HepG2 (cell line): ENCODE measurements around the gene MRPL58. TPM values are rescaled to one million over a fixed set of nuclear protein-coding genes. Genes with fewer than 3 reads are reported as not detected.

Experiments
- ATAC-seq: fragments of 200-7000 bp; cut with Tn5 transposase; 3 replicates; pipeline ENCODE4 v1.9.1; 2020; ENCODE audit warnings: mild to moderate bottlenecking, moderate library complexity
- BruUV-seq: library from RNA; stranded (reverse); fragments of 400-500 nt; replicated peaks from 2 replicates; lab custom pipeline; 2021; lab: Mats Ljungman, UMichigan
- CTCF ChIA-PET: fragments of 300-600 bp; formaldehyde crosslinking; extraction: SDS; loops from one replicate; lab custom pipeline; 2021; ENCODE audit warnings: low total read pairs, inconsistent platforms, low intra/inter-chr PET ratio; lab: Yijun Ruan, JAX
- POLR2A ChIA-PET: fragments of 350-600 bp; sonication (Branson Sonifier 250); formaldehyde crosslinking; loops from one replicate; lab custom pipeline; 2020; ENCODE audit warnings: antibody characterized with exemption, inconsistent platforms; lab: Yijun Ruan, JAX
- DNase-seq: peaks from one replicate; pipeline ENCODE4 v3.0.0-alpha.2; 2015; ENCODE audit warnings: low spot score
- FAIRE-seq: peaks from 3 replicates; lab custom pipeline; 2011; peaks lifted over from hg19 to GRCh38; lab: Jason Lieb, UNC
- H2AFZ ChIP-seq: one replicate; pipeline ENCODE4 v1.6.1; 2011; ENCODE audit warnings: low read length, inconsistent platforms
- H3K27ac ChIP-seq: fragments of 300-600 bp; 3 replicates; pipeline ENCODE4 v1.8.0; 2011; ENCODE audit warnings: mixed run types, mild to moderate bottlenecking, mixed read lengths, low read length, inconsistent platforms; ENCODE audit not compliant: insufficient read depth; ENCODE audit errors: extremely low read length
- H3K27me3 ChIP-seq, 2 experiments: fragments of 200-600 bp in 1 of 2; 2 replicates in 1 of 2; 3 replicates in 1 of 2; pipeline versions ENCODE4 v1.6.0 to v1.8.0; 2011; ENCODE audit warnings: low read length in 2 of 2, mild to moderate bottlenecking in 2 of 2, moderate library complexity in 2 of 2, inconsistent platforms in 1 of 2; ENCODE audit not compliant: insufficient read depth in 2 of 2, control insufficient read depth in 1 of 2
- H3K36me3 ChIP-seq, 2 experiments: fragments of 200-600 bp in 1 of 2; replicated peaks in 1 of 2; 2 replicates in 1 of 2; 3 replicates in 1 of 2; pipeline versions ENCODE4 v1.5.1 to v1.8.0; 2011; ENCODE audit warnings: low read length in 2 of 2, inconsistent platforms in 1 of 2; ENCODE audit not compliant: insufficient read depth in 2 of 2, control insufficient read depth in 1 of 2
- H3K4me1 ChIP-seq: 2 replicates; pipeline ENCODE4 v1.5.1; 2012; ENCODE audit warnings: low read length, inconsistent platforms; ENCODE audit not compliant: insufficient read depth
- H3K4me2 ChIP-seq: 2 replicates; pipeline ENCODE4 v1.6.0; 2011; ENCODE audit warnings: low read depth, low read length, inconsistent platforms
- H3K4me3 ChIP-seq, 3 experiments: fragments of 200-600 bp in 1 of 3; sonication (generic), shearing (Covaris generic) in 1 of 3; replicated peaks in 1 of 3; 2 replicates each; pipeline ENCODE4 v1.5.1; 2011 to 2016; ENCODE audit warnings: low read length in 3 of 3, inconsistent platforms in 2 of 3, low read depth in 2 of 3, mild to moderate bottlenecking in 2 of 3, control low read depth in 1 of 3, mixed read lengths in 1 of 3; ENCODE audit not compliant: insufficient read depth in 1 of 3
- H3K79me2 ChIP-seq: one replicate; pipeline ENCODE4 v1.6.1; 2011; ENCODE audit warnings: low read length, inconsistent platforms; ENCODE audit not compliant: insufficient read depth
- H3K9ac ChIP-seq: 2 replicates; pipeline ENCODE4 v1.6.0; 2011; ENCODE audit warnings: mild to moderate bottlenecking, low read depth, low read length, inconsistent platforms; ENCODE audit not compliant: insufficient read depth
- H3K9me3 ChIP-seq: 2 replicates; pipeline ENCODE4 v1.5.1; 2012; ENCODE audit warnings: mild to moderate bottlenecking, low read length
- H4K20me1 ChIP-seq: 2 replicates; pipeline ENCODE4 v1.6.0; 2011; ENCODE audit warnings: inconsistent platforms, mild to moderate bottlenecking, low read length, moderate library complexity; ENCODE audit not compliant: insufficient read depth
- AKAP8 ChIP-seq: sonication (generic); formaldehyde crosslinking; IDR thresholded peaks from 2 replicates; pipeline ENCODE4 v1.5.1; 2020; ENCODE audit warnings: mild to moderate bottlenecking, missing genetic modification reagents
- BCL3 ChIP-seq: sonication (generic); formaldehyde crosslinking; IDR thresholded peaks from 2 replicates; pipeline ENCODE4 v1.5.1; 2020; ENCODE audit warnings: mild to moderate bottlenecking, missing genetic modification reagents, moderate library complexity
- DNMT3B ChIP-seq: conservative IDR thresholded peaks from 2 replicates; pipeline ENCODE4 v1.6.1; 2016; ENCODE audit warnings: missing biosample characterization, control low read depth
- HDAC6 ChIP-seq: fragments of 200-600 bp; sonication (generic); IDR thresholded peaks from 2 replicates; pipeline ENCODE4 v1.7.0; 2017; ENCODE audit warnings: mild to moderate bottlenecking, antibody characterized with exemption, low read length, low read depth
- ISX ChIP-seq: sonication (generic); formaldehyde crosslinking; conservative IDR thresholded peaks from 2 replicates; pipeline ENCODE4 v1.5.0; 2020; ENCODE audit warnings: missing genetic modification reagents
- KAT8 ChIP-seq: IDR thresholded peaks from 2 replicates; pipeline ENCODE4 v1.6.1; 2016; ENCODE audit warnings: missing genetic modification reagents, missing compliant biosample characterization
- KLF13 ChIP-seq: sonication (generic); formaldehyde crosslinking; IDR thresholded peaks from 2 replicates; pipeline ENCODE4 v1.4.0; 2020; ENCODE audit warnings: mild to moderate bottlenecking, missing genetic modification reagents
- MLLT10 ChIP-seq: sonication (generic); formaldehyde crosslinking; IDR thresholded peaks from 2 replicates; pipeline ENCODE4 v1.4.0; 2020; ENCODE audit warnings: missing genetic modification reagents
- PBX3 ChIP-seq: sonication (generic); formaldehyde crosslinking; IDR thresholded peaks from 2 replicates; pipeline ENCODE4 v1.8.1; 2023; ENCODE audit warnings: missing genetic modification reagents, inconsistent platforms, borderline replicate concordance
- POGK ChIP-seq: sonication (generic); formaldehyde crosslinking; conservative IDR thresholded peaks from 2 replicates; pipeline ENCODE4 v1.8.0; 2022; ENCODE audit warnings: mild to moderate bottlenecking, moderate library complexity, missing genetic modification reagents
- RBM39 ChIP-seq: fragments of 200-400 bp; formaldehyde crosslinking; IDR thresholded peaks from one replicate; pipeline ENCODE4 v1.6.1; 2018; ENCODE audit warnings: antibody characterized with exemption, mild to moderate bottlenecking, low read depth, low read length; ENCODE audit not compliant: poor library complexity, severe bottlenecking
- REST ChIP-seq, 2 experiments: IDR thresholded peaks; 2 replicates each; pipeline ENCODE4 v1.6.1; 2011 to 2012; ENCODE audit warnings: low read length in 2 of 2, borderline replicate concordance in 1 of 2, low read depth in 1 of 2, mild to moderate bottlenecking in 1 of 2, moderate library complexity in 1 of 2
- SALL1 ChIP-seq: sonication (generic); formaldehyde crosslinking; IDR thresholded peaks from 2 replicates; pipeline ENCODE4 v1.8.0; 2022; ENCODE audit warnings: mild to moderate bottlenecking, missing genetic modification reagents
- SMAD3 ChIP-seq: sonication (generic); formaldehyde crosslinking; IDR thresholded peaks from 2 replicates; pipeline ENCODE4 v1.4.0; 2020; ENCODE audit warnings: missing genetic modification reagents
- TBX2 ChIP-seq: sonication (generic); formaldehyde crosslinking; IDR thresholded peaks from 2 replicates; pipeline ENCODE4 v1.5.0; 2020; ENCODE audit warnings: missing genetic modification reagents, mild to moderate bottlenecking, borderline replicate concordance
- WGBS: methylation state at CpG from one replicate; pipeline ENCODE4 v1.1.6; 2017; ENCODE audit warnings: low lambda C conversion rate; 5-methylcytosine and 5-hydroxymethylcytosine counted together
- in situ Hi-C: cut with HindIII; loops from 2 replicates; pipeline ENCODE4 v1.10.0; 2017; ENCODE audit warnings: low pct_unique_long_range_greater_than_20kb; ENCODE audit not compliant: extremely low pct_ligation_motif_present
- intact Hi-C: fragments of 100-400 bp; cut with micrococcal nuclease; formaldehyde crosslinking; loops from one replicate; pipeline ENCODE4 v1.10.0; 2022; ENCODE audit not compliant: unreplicated experiment
- polyA plus RNA-seq, 8 experiments: library from polyadenylated mRNA; depleted of rRNA in 3 of 8; stranded (reverse) in 7 of 8; unstranded in 1 of 8; fragments of >200 nt; fragmentation: Illumina TruSeq in 4 of 8; extraction: Trizol in 4 of 8; gene quantifications; 2 replicates each; pipeline versions ENCODE4 v1.2.1 to v1.2.3, GENCODE V29; 2011 to 2016; ENCODE audit warnings: low read depth in 4 of 8, missing spikeins in 1 of 8, mixed read lengths in 1 of 8; ENCODE audit not compliant: insufficient read depth in 1 of 8
- total RNA-seq, 5 experiments: library from RNA; depleted of rRNA; stranded (reverse); fragments of >200 nt; fragmentation: Illumina TruSeq; extraction: Trizol; gene quantifications; 2 replicates each; pipeline ENCODE4 v1.2.3, GENCODE V29; 2016; ENCODE audit warnings: low read depth in 1 of 5

MRPL58 gene
- total and polyA plus RNA-seq, 2 of the 13 experiments (the other 11 are each of a cell fraction or from before 2014, with no cell fraction given) = 44.9 to 68.9 TPM

- no peak overlapping the region for H3K4me2 ChIP-seq
- H3K36me3 ChIP-seq = peaks cover 25 to 53% of the 10 kb centered on the region in 2 experiments
- in situ Hi-C loops (no loop called here), intact Hi-C loops (no loop called here)
- ChIA-PET CTCF (no interaction called here), POLR2A (interaction anchor here (1.0 to 1.2 kb wide), 2 partner anchors 27 to 31 kb away, joined by 3 read pairs; no protein-coding TSS in a partner anchor)
- H3K27me3 ChIP-seq = no peaks in the 10 kb centered on the region
- H3K9ac ChIP-seq = no peak overlapping the region
- H2AFZ ChIP-seq = no peak overlapping the region
- TSS peak; percentile 37 for BruUV-seq
- no peak overlapping the region for H3K27ac ChIP-seq
- ATAC-seq (no peak), DNase-seq (no peak), FAIRE-seq (no peak)
- H3K9me3 ChIP-seq = no peaks in the 10 kb centered on the region
- 96% methylated on average over 11 of the region's 11 CpGs for WGBS
- H4K20me1 ChIP-seq = no peaks in the 10 kb centered on the region
- H3K79me2 ChIP-seq = no peaks in the 10 kb centered on the region
- no peak overlapping the region for H3K4me3 ChIP-seq
- 0 out of 2 replicates have a peak, but pooled peaks cover 6% of the 10 kb centered on the region for H3K4me1 ChIP-seq
- TF ChIP-seq BCL3 (CRISPR knock-in tag) (no peak), PBX3 (CRISPR knock-in tag) (no peak), MLLT10 (CRISPR knock-in tag) (no peak), SALL1 (no peak), KLF13 (CRISPR knock-in tag) (no peak), KAT8 (no peak), POGK (no peak), DNMT3B (no peak), SMAD3 (no peak), TBX2 (CRISPR knock-in tag) (no peak), REST (IDR thresholded peaks at IDR 0.05; ENCODE audit: borderline replicate concordance in 1 of 2, low read depth in 1 of 2, low read length in 2 of 2) (no peak), RBM39 (no peak), AKAP8 (CRISPR knock-in tag) (no peak), HDAC6 (no peak), ISX (CRISPR knock-in tag) (no peak)
Measured at GRCh38 chr17:75064040-75064439, 51.6 kb downstream of the MRPL58 start.
